ENCODE data around the gene HOXC5. TPM values are rescaled to one million over a fixed set of nuclear protein-coding genes. Genes with fewer than 3 reads are reported as not detected.

Gene HOXC5
- polyA plus RNA-seq, 2 of the 4 experiments (the other 2 are of a cell fraction): 0.41 to 0.98 TPM

GRCh38 chr12:54068418-54069070, 35.7 kb downstream of the HOXC5 start:
- ATAC-seq (peak in 1 of 2 experiments; percentile 36; a peak in 1 of 6 replicates), DNase-seq (ENCODE audit: low read depth in 1 of 2, low spot score in 1 of 2) (no peak), FAIRE-seq (no peak)
- no peak overlapping the region for H3K27ac ChIP-seq
- TF ChIP-seq RARB (CRISPR knock-in tag; IDR thresholded peaks at IDR 0.05): no peak
- TF ChIP-seq ZC3H11A (IDR thresholded peaks at IDR 0.05): no peak
- no peak for TF ChIP-seq NR3C1 (IDR thresholded peaks at IDR 0.05)
- no peak for TF ChIP-seq KDM1A (IDR thresholded peaks at IDR 0.05; ENCODE audit: low read depth)
- TF ChIP-seq REST (IDR thresholded peaks at IDR 0.05): no peak
- no peak for TF ChIP-seq FOXS1 (CRISPR knock-in tag; IDR thresholded peaks at IDR 0.05)
- no peak for TF ChIP-seq RFX5 (IDR thresholded peaks at IDR 0.05)
- no peak for TF ChIP-seq MAFK (IDR thresholded peaks at IDR 0.05; ENCODE audit: partially characterized antibody)
- no peak for TF ChIP-seq HES2 (IDR thresholded peaks at IDR 0.05)
- no peak for TF ChIP-seq JUN (IDR thresholded peaks at IDR 0.05)
- no peak for TF ChIP-seq JUNB (IDR thresholded peaks at IDR 0.05)
- H3K4me3 ChIP-seq: no peak overlapping the region
- ChIA-PET CTCF (interaction anchor here (1.0 kb wide), 1 partner anchor 35 kb away, joined by 3 read pairs; the partner anchor contains the start of gene HOXC5), POLR2A (no interaction called here)
- no peak overlapping the region for H3K4me2 ChIP-seq
- 92% methylated on average over 4 of the region's 4 CpGs for WGBS (ENCODE audit: missing lambda C conversion rate)
- H3K9me3 ChIP-seq: no peaks in the 10 kb centered on the region
- H3K4me1 ChIP-seq: no peaks in the 10 kb centered on the region

GRCh38 chr12:54071942-54072341, 39.1 kb downstream of the HOXC5 start:
- FAIRE-seq (no peak), ATAC-seq (no peak), DNase-seq (ENCODE audit: low read depth in 1 of 2, low spot score in 1 of 2) (no peak)
- H3K27ac ChIP-seq: no peak overlapping the region
- TF ChIP-seq TFCP2L1 (CRISPR knock-in tag; IDR thresholded peaks at IDR 0.05): no peak
- no peak for TF ChIP-seq POLR2AphosphoS2 (conservative IDR thresholded peaks at IDR 0.05; ENCODE audit: low read length)
- TF ChIP-seq CEBPB (IDR thresholded peaks at IDR 0.05): no peak
- no peak for TF ChIP-seq KDM1A (IDR thresholded peaks at IDR 0.05; ENCODE audit: low read depth)
- no peak for TF ChIP-seq MAX (IDR thresholded peaks at IDR 0.05)
- no peak for TF ChIP-seq ZFP36 (IDR thresholded peaks at IDR 0.05; ENCODE audit: borderline replicate concordance, partially characterized antibody)
- no peak for TF ChIP-seq RAD21 (conservative IDR thresholded peaks at IDR 0.05 in 1 of 2, IDR thresholded peaks at IDR 0.05 in 1 of 2)
- no peak overlapping the region for H3K4me3 ChIP-seq
- WGBS (ENCODE audit: missing lambda C conversion rate): 9% methylated on average over 1 of the region's 1 CpG
- POLR2A ChIA-PET: no interaction called here
- no peak overlapping the region for H3K4me2 ChIP-seq
- no peaks in the 10 kb centered on the region for H3K4me1 ChIP-seq
- CTCF ChIA-PET: interaction anchor here (0.6 kb wide), 1 partner anchor 61 kb away, joined by 3 read pairs; no protein-coding TSS in a partner anchor
- no peaks in the 10 kb centered on the region for H3K9me3 ChIP-seq

GRCh38 chr12:54074308-54074707, 41.5 kb downstream of the HOXC5 start:
- CTCF ChIA-PET: no interaction called here

More at GRCh38 chr12:54074308-54074707, 41.5 kb downstream of the HOXC5 start:
- no peak for ATAC-seq
- WGBS (ENCODE audit: missing lambda C conversion rate): 76% methylated on average over 6 of the region's 6 CpGs
- Histone ChIP-seq H3K9me3 (no peaks in the 10 kb centered on the region), H3K4me1 (no peaks in the 10 kb centered on the region), H3K4me3 (no peak overlapping the region), H3K27ac (no peak overlapping the region), H3K4me2 (no peak overlapping the region)
- TF ChIP-seq ZSCAN20 (CRISPR knock-in tag; IDR thresholded peaks at IDR 0.05): no peak
- TF ChIP-seq HES2 (IDR thresholded peaks at IDR 0.05): no peak
- TF ChIP-seq PHF8 (IDR thresholded peaks at IDR 0.05; ENCODE audit: borderline replicate concordance, low read depth): no peak
- TF ChIP-seq POLR2AphosphoS2 (conservative IDR thresholded peaks at IDR 0.05; ENCODE audit: low read length): no peak
- no peak for TF ChIP-seq CEBPB (IDR thresholded peaks at IDR 0.05)
- DNase-seq (ENCODE audit: low read depth in 1 of 2, low spot score in 1 of 2): no peak
- POLR2A ChIA-PET: no interaction called here
- FAIRE-seq: no peak
